Lower leg skin (tissue), 3 donors: Measurements from ENCODE around the gene SLC9A3.

ENCODE experiments used
- CTCF ChIP-seq, 3 donors: fragments of 450-650 bp; IDR thresholded peaks; one replicate each; pipeline ENCODE4 v1.5.1; 2016; ENCODE audit warnings: antibody characterized with exemption in 3 of 3, mild to moderate bottlenecking in 3 of 3, moderate library complexity in 2 of 3
- POLR2A ChIP-seq, 2 donors: fragments of 450-650 bp; IDR thresholded peaks; one replicate each; pipeline ENCODE4 v1.6.1; 2016 to 2017; ENCODE audit warnings: antibody characterized with exemption in 2 of 2, mild to moderate bottlenecking in 1 of 2, moderate library complexity in 1 of 2

- TF ChIP-seq CTCF (IDR thresholded peaks at IDR 0.05) (no peak), POLR2A (IDR thresholded peaks at IDR 0.05) (no peak)
Measured at GRCh38 chr5:478982-479535, 45.2 kb downstream of the SLC9A3 start.
